K562 (cell line): ENCODE measurements around the gene SOBP. TPM values are rescaled to one million over a fixed set of nuclear protein-coding genes. Genes with fewer than 3 reads are reported as not detected.

Experiments used
- ATAC-seq: fragments of 200-7000 bp; cut with Tn5 transposase; 3 replicates; pipeline ENCODE4 v1.9.1; 2020; ENCODE audit warnings: moderate library complexity
- BruUV-seq: library from RNA; stranded (reverse); fragments of 400-500 nt; replicated peaks from 2 replicates; lab custom pipeline; 2021; lab: Mats Ljungman, UMichigan
- CTCF ChIA-PET: fragments of 300-600 bp; formaldehyde crosslinking; extraction: SDS; loops from one replicate; lab custom pipeline; 2021; ENCODE audit warnings: low intra/inter-chr PET ratio; lab: Yijun Ruan, JAX
- POLR2A ChIA-PET: fragments of 300-600, 350-650 bp; sonication (Branson Sonifier 250); formaldehyde crosslinking; extraction: SDS; loops from one replicate; lab custom pipeline; 2021; ENCODE audit warnings: antibody characterized with exemption, inconsistent platforms; lab: Yijun Ruan, JAX
- DNase-seq, 4 experiments: peaks; one replicate each; pipeline versions ENCODE4 v3.0.0 to v3.0.0-alpha.2; 2011 to 2018; ENCODE audit warnings: low spot score in 3 of 4, mixed read lengths in 3 of 4; ENCODE audit errors: extremely low read depth in 1 of 4
- FAIRE-seq: peaks from 2 replicates; lab custom pipeline; 2011; peaks lifted over from hg19 to GRCh38; lab: Jason Lieb, UNC
- H2AFZ ChIP-seq: 2 replicates; pipeline ENCODE4 v1.6.0; 2011; ENCODE audit warnings: low read depth, low read length, control low read depth, inconsistent platforms
- H3K27ac ChIP-seq: fragments of 200-600 bp; 3 replicates; pipeline ENCODE4 v1.8.0; 2011; ENCODE audit warnings: low read depth, mild to moderate bottlenecking, control low read depth, inconsistent platforms, low read length, moderate library complexity, mixed read lengths; ENCODE audit errors: extremely low read depth
- H3K27me3 ChIP-seq, 2 experiments: fragments of 300-600 bp in 1 of 2; 2 replicates in 1 of 2; 3 replicates in 1 of 2; pipeline versions ENCODE4 v1.6.0 to v1.8.0; 2011; ENCODE audit warnings: inconsistent platforms in 2 of 2, low read length in 2 of 2, mild to moderate bottlenecking in 1 of 2, mixed read lengths in 1 of 2, moderate library complexity in 1 of 2; ENCODE audit not compliant: control insufficient read depth in 2 of 2, insufficient read depth in 2 of 2
- H3K36me3 ChIP-seq: fragments of 300-600 bp; 3 replicates; pipeline ENCODE4 v1.8.0; 2011; ENCODE audit warnings: mild to moderate bottlenecking, low read length, inconsistent platforms; ENCODE audit not compliant: control insufficient read depth, insufficient read depth
- H3K4me1 ChIP-seq, 2 experiments: fragments of 200-600 bp in 1 of 2; replicated peaks in 1 of 2; 2 replicates in 1 of 2; 3 replicates in 1 of 2; pipeline versions ENCODE4 v1.5.1 to v1.8.0; 2011; ENCODE audit warnings: inconsistent platforms in 2 of 2, low read length in 2 of 2, mild to moderate bottlenecking in 1 of 2, mixed read lengths in 1 of 2, moderate library complexity in 1 of 2; ENCODE audit not compliant: control insufficient read depth in 2 of 2, insufficient read depth in 2 of 2
- H3K4me2 ChIP-seq: 2 replicates; pipeline ENCODE4 v1.6.1; 2011; ENCODE audit warnings: low read length, control low read depth, inconsistent platforms, mixed read lengths; ENCODE audit not compliant: insufficient read depth
- H3K4me3 ChIP-seq: fragments of 200-600 bp; sonication (generic), shearing (Covaris generic); 2 replicates; pipeline ENCODE4 v1.5.1; 2016; ENCODE audit warnings: control low read depth, inconsistent platforms
- H3K79me2 ChIP-seq: fragments of 200-600 bp; 3 replicates; pipeline ENCODE4 v1.8.0; 2011; ENCODE audit warnings: low read length, inconsistent platforms; ENCODE audit not compliant: control insufficient read depth, insufficient read depth
- H3K9ac ChIP-seq, 2 experiments: 2 replicates each; pipeline versions ENCODE4 v1.6.0 to v1.6.1; 2011; ENCODE audit warnings: low read depth in 2 of 2, low read length in 2 of 2, control low read depth in 1 of 2, inconsistent platforms in 1 of 2, mild to moderate bottlenecking in 1 of 2, mixed read lengths in 1 of 2; ENCODE audit not compliant: insufficient read depth in 1 of 2
- H3K9me1 ChIP-seq: one replicate; pipeline ENCODE4 v1.6.0; 2011; ENCODE audit warnings: inconsistent platforms, mild to moderate bottlenecking, low read length, moderate library complexity; ENCODE audit not compliant: control insufficient read depth, insufficient read depth
- H3K9me3 ChIP-seq: replicated peaks from 2 replicates; pipeline ENCODE4 v1.5.1; 2011; ENCODE audit warnings: low read depth, low read length, inconsistent platforms; ENCODE audit not compliant: control insufficient read depth, insufficient read depth
- H4K20me1 ChIP-seq: replicated peaks from 2 replicates; pipeline ENCODE4 v1.6.1; 2011; ENCODE audit warnings: low read length, inconsistent platforms, mixed read lengths; ENCODE audit not compliant: control insufficient read depth, insufficient read depth
- CHCHD3 ChIP-seq: fragments of 250-450 bp; sonication (Bioruptor Pico); IDR thresholded peaks from 2 replicates; pipeline ENCODE4 v2.1.2; 2022; ENCODE audit warnings: mild to moderate bottlenecking
- CREM ChIP-seq: IDR thresholded peaks from 2 replicates; pipeline ENCODE4 v1.6.1; 2014; ENCODE audit warnings: antibody characterized with exemption, low read depth
- CUX1 ChIP-seq: fragments of 200-800 bp; sonication (Bioruptor generic); IDR thresholded peaks from 2 replicates; pipeline ENCODE4 v1.6.1; 2016; ENCODE audit warnings: missing genetic modification characterization, missing compliant biosample characterization
- DLX4 ChIP-seq: fragments of 250-450 bp; sonication (Bioruptor Pico); IDR thresholded peaks from 2 replicates; pipeline ENCODE4 v1.6.1; 2021; ENCODE audit warnings: mild to moderate bottlenecking
- GATAD2A ChIP-seq: fragments of 450-650 bp; IDR thresholded peaks from 2 replicates; pipeline ENCODE4 v1.6.1; 2017
- HLTF ChIP-seq: fragments of 450-650 bp; IDR thresholded peaks from 2 replicates; pipeline ENCODE4 v1.6.1; 2016
- NFYB ChIP-seq: IDR thresholded peaks from 2 replicates; pipeline ENCODE4 v1.6.1; 2011; ENCODE audit warnings: mild to moderate bottlenecking, moderate library complexity; ENCODE audit not compliant: insufficient read length; ENCODE audit errors: extremely low read depth
- PREB ChIP-seq: sonication (generic); formaldehyde crosslinking; IDR thresholded peaks from 2 replicates; pipeline ENCODE4 v1.8.1; 2023; ENCODE audit warnings: mild to moderate bottlenecking, missing genetic modification reagents
- PTBP1 ChIP-seq: fragments of 200-400 bp; formaldehyde crosslinking; IDR thresholded peaks from 2 replicates; pipeline ENCODE4 v1.6.1; 2017; ENCODE audit warnings: low read depth, low read length
- RHOXF2B ChIP-seq: fragments of 250-450 bp; sonication (Bioruptor Pico); conservative IDR thresholded peaks from 2 replicates; pipeline ENCODE4 v1.5.1; 2021
- TAF15 ChIP-seq: fragments of 200-400 bp; formaldehyde crosslinking; IDR thresholded peaks from 2 replicates; pipeline ENCODE4 v1.6.1; 2017; ENCODE audit warnings: mild to moderate bottlenecking, low read depth, low read length, moderate library complexity
- TBL1XR1 ChIP-seq, 2 experiments: IDR thresholded peaks; 2 replicates each; pipeline ENCODE4 v1.6.1; 2012; ENCODE audit warnings: improper control_type of control experiment in 2 of 2, low read length in 2 of 2, mild to moderate bottlenecking in 1 of 2
- XRCC5 ChIP-seq: fragments of 200-400 bp; formaldehyde crosslinking; IDR thresholded peaks from 2 replicates; pipeline ENCODE4 v1.6.1; 2017; ENCODE audit warnings: low read depth, mild to moderate bottlenecking, low read length
- WGBS: fragments of 100-300 bp; shearing (Covaris generic); methylation state at CpG from one replicate; pipeline ENCODE4 v1.1.6; 2016; ENCODE audit warnings: low coverage, mixed read lengths; ENCODE audit not compliant: insufficient coverage; ENCODE audit errors: missing lambda C conversion rate; 5-methylcytosine and 5-hydroxymethylcytosine counted together
- in situ Hi-C: fragments of 300-500 bp; cut with MboI; formaldehyde crosslinking; loops from 4 replicates; pipeline ENCODE4 v1.15.0; 2018; ENCODE audit warnings: inconsistent platforms, mixed read lengths
- intact Hi-C: fragments of 100-400 bp; cut with micrococcal nuclease; formaldehyde crosslinking; loops from 2 replicates; pipeline ENCODE4 v1.14.2; 2022
- polyA plus RNA-seq, 8 experiments: library from polyadenylated mRNA; depleted of rRNA in 4 of 8; stranded (reverse) in 5 of 8; unstranded in 3 of 8; fragments of >200 nt; fragmentation: Nextera tagmentation in 2 of 8; fragmentation: Illumina TruSeq in 1 of 8; extraction: Ambion mirVana in 2 of 8; extraction: Trizol in 1 of 8; gene quantifications; 2 replicates each; pipeline versions ENCODE4 v1.2.1 to v1.2.3, GENCODE V29; 2011 to 2014; ENCODE audit warnings: inconsistent platforms in 1 of 8, missing spikeins in 1 of 8
- total RNA-seq, 7 experiments: library from RNA; depleted of rRNA in 6 of 7; stranded (reverse); fragments of >200 nt in 6 of 7; fragmentation: Illumina TruSeq in 2 of 7; extraction: Trizol in 2 of 7; gene quantifications; 2 replicates each; pipeline versions ENCODE4 v1.2.1 to v1.2.3, GENCODE V29; 2011 to 2021; ENCODE audit warnings: low replicate concordance in 1 of 7

SOBP gene
- total and polyA plus RNA-seq, 9 of the 15 experiments (the other 6 are each of a cell fraction or from before 2014, with no cell fraction given) = 0.16 TPM; not detected in 8

GRCh38 chr6:107642095-107642860, 152.4 kb downstream of the SOBP start:
- WGBS = 4% methylated on average over 3 of the region's 3 CpGs
- H3K79me2 ChIP-seq = no peaks in the 10 kb centered on the region
- CTCF ChIA-PET = no interaction called here
- intact Hi-C loops (no loop called here), in situ Hi-C loops (no loop called here)
- no peak overlapping the region for H3K9ac ChIP-seq
- H3K4me2 ChIP-seq = no peak overlapping the region
- FAIRE-seq (no peak), ATAC-seq (no peak), DNase-seq (no peak)
- POLR2A ChIA-PET = no interaction called here
- peaks cover 8 to 27% of the 10 kb centered on the region in 2 experiments for H3K27me3 ChIP-seq
- H3K9me3 ChIP-seq = no peaks in the 10 kb centered on the region
- no peaks in the 10 kb centered on the region for H3K4me1 ChIP-seq
- no peaks in the 10 kb centered on the region for H3K9me1 ChIP-seq
- TF ChIP-seq CREM (no peak), TAF15 (no peak), PTBP1 (no peak), NFYB (no peak), TBL1XR1 (IDR thresholded peaks at IDR 0.05; ENCODE audit: low read length in 2 of 2) (no peak), DLX4 (CRISPR knock-in tag) (no peak), HLTF (no peak), PREB (no peak), XRCC5 (no peak), CHCHD3 (no peak), CUX1 (no peak), RHOXF2B (no peak), GATAD2A (no peak)
- no peak overlapping the region for H3K27ac ChIP-seq
- H3K4me3 ChIP-seq = no peak overlapping the region
- H2AFZ ChIP-seq = no peak overlapping the region
- no TSS peak for BruUV-seq
- no peaks in the 10 kb centered on the region for H4K20me1 ChIP-seq
- no peaks in the 10 kb centered on the region for H3K36me3 ChIP-seq
